T1000 (cell line): ENCODE measurements around the gene ADCY10.
"Not testable (repeated sequence)": the region's sequence is repeated elsewhere in the genome, so short reads cannot be mapped to it uniquely, and the experiment has no call there.

ENCODE experiments used
- DNase-seq: peaks from one replicate; lab custom pipeline; 2025; ENCODE audit warnings: mixed read lengths; lab: John Stamatoyannopoulos, UW

ADCY10 gene

DNA sequence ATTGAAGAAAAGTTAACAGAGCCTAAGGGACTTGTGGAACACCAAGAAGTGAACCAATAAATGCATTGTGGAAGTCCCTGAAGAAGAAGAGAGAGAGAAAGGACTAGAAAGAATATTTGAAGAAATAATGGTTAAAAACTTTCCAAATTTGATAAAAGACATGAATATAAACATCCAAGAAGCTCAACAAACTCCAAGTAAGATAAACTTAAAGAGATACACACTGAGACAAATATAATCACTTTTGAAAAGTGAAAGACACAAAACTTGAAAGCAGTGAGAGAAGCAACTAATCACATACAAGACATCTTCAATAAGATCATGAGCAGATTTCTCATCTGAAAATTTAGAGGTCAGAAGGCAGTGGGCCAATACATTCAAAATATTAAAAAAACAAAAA is 101.0 kb downstream of the ADCY10 start:
- no peak for DNase-seq

DNA sequence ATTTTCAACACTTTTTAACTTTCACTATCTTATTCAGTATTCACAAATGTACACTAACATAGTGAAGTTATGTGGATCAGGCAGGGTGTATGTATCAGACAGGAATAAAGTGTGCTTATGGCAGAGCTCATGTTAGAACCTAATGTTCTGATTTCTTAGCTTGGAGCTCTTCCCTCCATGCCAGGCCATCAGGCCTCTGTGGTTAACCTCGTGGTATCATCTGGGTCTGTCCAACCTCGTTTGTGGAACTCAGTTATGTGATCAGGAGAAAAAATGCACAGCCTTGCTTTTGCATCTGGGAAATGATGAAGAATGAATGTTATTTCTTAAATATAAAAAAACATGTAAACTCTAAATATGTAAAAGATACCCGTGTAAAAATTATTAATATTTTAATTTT is 105.2 kb downstream of the ADCY10 start:
- DNase-seq: no peak

DNA sequence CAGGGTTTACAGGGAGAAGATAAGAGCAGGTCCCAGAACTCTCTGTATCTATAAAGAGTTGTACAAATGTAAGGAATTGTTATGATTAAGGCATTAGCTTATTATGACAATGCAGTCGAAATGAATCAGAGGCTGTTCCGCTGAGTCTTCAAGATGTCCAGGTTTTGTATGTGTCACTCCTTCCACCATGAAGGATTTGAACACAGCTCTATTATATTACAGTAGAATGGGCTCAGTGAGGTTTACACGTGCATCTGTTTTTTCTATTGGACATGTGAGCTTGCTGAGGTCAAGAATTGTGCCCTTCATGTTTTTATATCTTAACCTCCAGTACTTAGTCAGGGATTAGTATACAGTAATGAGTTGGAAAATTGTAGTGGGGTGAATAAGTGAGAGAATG is 105.8 kb downstream of the ADCY10 start:
- DNase-seq: no peak

DNA sequence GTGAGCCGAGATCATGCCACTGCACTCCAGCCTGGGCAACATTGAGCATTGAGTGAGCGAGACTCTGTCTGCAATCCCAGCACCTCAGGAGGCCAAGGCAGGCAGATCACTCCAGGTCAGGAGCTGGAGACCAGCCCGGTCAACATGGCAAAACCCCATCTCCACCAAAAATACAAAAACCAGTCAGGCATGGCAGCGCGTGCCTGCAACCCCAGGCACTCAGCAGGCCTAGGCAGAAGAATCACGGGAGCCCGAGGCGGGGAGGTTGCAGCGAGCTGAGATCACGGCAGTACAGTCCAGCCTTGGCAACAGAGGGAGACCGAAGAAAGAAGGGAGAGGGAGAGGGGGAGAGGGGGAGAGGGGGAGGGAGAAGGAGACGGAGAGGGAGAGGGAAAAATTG is 107.3 kb downstream of the ADCY10 start:
- DNase-seq: not testable (repeated sequence)

DNA sequence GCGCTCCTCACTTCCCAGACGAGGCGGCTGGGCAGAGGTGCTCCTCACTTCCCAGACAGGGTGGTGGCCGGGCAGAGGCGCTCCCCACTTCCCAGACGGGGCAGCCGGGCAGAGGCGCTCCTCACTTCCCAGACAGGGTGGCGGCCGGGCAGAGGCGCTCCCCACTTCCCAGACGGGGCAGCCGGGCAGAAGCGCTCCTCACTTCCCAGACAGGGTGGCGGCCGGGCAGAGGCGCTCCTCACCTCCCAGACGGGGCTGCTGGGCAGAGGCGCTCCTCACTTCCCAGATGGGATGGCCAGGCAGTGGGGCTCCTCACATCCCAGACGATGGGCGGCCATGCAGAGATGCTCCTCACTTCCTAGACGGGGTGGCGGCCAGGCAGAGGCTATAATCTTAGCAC is 107.7 kb downstream of the ADCY10 start:
- DNase-seq: not testable (repeated sequence)

DNA sequence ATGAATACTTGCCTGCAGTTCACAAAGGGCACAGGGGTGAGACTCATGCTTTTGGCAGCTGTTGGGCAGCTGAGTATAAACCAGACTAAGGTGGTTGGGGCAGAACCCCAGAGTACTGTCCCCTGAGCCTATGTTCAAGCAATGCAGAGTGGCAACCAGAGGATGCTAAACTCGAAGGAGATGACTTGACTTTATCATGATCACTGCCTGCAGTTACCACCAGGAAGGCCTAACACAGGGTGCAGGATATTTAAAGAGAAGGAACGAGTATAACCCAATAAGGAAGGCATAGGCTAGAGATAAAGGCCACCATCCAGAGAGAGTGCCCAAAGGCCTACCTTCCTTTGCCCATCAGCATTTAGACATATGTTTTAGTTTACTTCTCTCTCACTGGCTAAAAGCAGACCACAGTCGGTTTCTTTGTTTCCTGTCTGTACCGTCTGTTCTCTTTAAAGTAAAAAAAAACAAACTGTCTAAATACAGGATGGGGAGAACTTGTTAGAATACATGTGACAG is 108.8 kb downstream of the ADCY10 start:
- DNase-seq: no peak

DNA sequence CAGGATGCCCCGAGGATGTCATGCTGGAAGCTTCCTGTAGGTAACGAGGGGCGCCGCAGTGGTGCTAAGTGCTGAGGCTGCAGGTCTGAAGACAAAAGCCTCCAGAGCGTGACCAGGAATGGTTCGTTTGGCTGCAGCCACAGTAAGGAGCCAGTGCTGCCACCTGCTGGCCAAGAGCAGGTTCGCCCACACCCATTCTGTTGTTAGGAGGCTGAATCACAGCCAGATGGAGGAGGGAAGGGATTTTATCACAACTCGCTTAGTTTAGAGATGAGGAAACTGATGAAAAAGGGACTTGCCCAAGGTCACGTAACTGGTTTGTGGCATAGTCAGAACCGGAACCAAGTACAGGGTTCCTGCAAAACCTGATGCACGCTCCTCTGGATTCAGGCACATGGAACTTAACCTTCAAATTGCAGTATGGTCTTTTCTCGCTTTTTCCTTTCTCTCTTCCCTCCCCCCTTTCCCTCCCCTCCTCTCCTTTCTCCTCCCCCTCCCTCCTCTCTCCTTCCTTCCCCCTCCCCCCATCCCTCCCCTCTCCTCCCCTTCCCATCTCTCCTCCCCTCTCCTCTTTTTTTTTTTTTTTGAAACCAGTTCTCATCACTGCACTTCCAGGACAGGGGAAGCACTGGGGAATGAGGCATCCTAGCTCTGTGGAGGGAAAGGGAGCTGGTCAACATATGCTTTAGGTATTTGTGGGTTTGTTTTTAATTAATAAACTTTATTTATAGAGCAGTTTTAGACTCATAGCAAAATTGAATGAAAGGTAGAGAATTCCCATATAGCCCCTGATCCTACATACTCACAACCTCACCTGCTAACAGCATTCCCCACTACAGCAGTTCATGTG is 110.4 kb downstream of the ADCY10 start:
- peak; percentile 82 for DNase-seq

DNA sequence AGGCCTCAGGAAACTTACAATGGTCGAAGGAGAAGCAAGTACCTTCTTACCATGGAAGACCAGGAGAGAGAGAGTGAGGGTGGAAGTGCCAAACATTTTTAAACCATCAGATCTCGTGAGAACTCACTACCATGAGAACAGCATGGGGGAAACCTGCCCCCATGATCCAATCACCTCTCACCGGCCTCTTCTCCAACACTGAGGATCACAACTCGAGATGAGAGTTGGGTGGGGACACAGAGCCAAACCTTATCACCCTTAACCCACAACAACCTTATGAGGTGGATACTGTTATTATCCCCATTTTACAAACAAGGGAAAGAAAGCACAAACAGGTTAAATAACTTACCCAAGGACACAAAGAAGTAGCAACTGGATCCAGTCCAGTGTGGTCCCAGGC is 111.7 kb downstream of the ADCY10 start:
- DNase-seq: no peak

DNA sequence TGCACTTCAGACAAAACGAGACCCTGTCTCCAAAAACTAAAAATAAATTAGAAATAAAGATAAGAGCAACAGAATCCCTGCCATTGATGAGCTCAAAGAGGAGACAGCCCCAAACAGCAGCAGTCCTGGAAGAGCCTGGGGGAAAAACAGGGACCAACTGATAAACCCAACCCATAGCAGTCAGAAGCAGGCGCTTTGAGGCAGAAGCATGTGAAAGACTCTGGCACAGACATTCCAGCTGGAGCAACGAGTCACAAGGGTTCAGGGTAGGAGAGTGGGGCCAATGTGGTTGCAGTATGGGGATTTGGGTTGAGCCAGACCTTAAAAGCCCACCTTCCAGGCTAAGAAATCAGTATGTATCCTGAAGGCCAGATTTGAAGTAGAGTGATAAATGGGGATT is 113.7 kb downstream of the ADCY10 start:
- DNase-seq: no peak

DNA sequence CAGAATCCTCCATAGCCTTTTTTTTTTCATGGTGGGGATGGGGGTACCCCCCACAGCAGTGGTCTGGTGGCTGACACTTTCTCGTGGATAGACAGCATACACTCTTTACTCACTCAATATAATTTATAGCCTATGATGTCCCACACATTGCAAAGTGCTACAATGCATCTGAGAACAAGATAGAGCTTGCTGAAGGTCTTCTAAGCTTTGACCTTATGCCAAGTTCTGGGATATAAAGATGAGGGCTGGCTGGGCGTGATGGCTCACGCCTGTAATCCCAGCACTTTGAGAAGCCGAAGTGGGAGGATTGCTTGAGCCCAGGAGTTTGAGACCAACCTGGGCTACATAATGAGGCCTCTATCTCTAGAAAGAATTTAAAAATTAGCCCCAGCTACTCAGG is 114.2 kb downstream of the ADCY10 start:
- DNase-seq: no peak

DNA sequence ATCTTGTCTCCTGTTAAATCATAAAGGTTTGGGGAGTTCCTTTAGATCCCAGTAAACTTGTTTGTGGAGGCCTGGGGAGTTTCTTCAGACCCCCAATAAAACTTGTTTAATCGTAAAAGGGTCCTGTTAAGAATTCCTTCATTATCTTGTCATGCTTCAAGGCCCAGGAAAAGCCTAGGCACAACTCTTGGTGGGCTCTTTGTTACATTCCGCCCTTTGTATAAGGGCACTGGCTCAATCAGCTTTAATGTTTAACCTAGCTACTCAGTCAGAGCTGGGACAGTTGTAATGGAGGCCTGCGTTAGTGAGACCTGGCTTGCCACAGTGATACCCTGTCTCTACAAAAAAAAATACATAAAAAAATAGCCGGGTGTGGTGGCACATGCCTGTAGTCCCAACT is 115.0 kb downstream of the ADCY10 start:
- DNase-seq: no peak

DNA sequence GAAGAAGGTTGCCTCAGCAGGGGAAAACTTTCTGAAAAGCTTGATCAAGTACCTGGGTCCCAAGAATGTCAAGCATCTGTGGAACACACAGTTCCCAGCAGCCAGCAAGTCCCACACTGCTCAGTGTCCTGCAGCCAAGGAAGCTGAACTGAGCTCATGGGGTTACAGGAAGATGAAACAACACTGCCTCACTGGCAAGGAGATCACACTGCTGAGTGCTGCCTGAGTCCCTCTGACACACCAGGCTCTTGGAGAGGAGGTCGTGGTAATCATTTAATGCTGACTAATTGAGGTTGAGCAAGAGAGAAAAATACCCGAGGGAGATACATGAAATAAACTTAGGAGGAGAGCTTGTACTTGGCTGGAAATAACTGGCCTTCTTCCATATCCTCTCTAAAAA is 116.9 kb downstream of the ADCY10 start:
- DNase-seq: peak; percentile 76

DNA sequence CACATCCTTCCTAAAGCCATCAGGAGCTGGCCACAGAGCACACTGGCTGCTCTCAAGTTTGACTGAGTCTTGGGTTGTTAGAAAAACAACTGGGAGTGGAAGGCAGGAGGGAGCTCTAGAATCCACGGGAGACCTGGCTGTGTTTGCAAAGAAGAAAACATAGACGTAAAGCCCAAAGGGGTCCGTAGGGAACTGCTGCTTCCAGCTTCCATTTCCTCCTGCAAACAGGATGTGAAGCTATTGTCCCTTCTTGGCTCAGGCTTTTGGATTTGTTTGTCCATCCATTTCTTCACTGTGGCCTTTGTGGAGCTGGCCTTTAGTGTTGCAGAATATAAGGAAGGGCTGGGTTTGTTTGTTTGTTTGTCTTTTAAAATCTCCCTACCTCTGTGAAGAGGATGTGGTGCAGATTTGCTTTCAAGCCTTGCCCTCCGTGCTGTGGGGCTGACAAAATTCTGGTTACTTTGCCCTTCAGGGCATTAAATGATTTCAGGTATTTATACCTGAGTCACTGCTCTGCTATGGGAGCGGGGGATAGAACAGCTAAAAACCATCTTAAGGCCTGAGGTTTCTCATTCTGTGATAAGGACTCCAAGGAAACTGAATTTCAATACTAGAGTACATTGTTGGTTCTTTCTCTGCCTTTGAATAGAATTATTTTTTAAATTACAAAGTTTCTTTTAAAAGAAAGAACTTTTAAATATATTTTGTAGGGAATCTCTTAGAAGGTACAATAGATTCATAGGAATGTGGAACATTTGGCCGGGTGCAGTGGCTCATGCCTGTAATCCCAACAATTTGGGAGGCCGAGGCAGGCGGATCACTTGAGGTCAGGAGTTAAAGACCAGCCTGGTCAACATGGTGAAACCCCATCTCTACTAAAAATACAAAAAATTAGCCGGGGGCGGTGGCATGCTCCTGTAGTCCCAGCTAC is 117.9 kb downstream of the ADCY10 start:
- no peak for DNase-seq

DNA sequence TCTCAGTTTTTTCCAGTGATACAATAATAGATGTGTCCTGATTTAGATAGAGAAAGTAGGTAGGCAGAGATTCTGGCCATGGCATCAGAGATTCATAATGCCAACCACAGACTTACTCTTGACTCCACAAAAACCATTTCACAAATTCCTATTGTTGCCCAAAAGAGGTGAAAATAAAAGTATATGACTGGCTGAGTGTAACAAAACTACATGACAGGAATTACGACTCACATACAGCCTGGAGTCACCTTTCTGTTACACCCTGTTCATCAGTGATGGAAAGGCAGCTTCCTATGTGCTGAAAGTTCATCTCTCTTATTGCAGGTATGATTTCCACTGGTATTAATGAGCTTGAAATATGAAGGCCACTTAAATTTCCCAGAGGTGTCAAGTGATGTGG is 119.9 kb downstream of the ADCY10 start:
- no peak for DNase-seq

DNA sequence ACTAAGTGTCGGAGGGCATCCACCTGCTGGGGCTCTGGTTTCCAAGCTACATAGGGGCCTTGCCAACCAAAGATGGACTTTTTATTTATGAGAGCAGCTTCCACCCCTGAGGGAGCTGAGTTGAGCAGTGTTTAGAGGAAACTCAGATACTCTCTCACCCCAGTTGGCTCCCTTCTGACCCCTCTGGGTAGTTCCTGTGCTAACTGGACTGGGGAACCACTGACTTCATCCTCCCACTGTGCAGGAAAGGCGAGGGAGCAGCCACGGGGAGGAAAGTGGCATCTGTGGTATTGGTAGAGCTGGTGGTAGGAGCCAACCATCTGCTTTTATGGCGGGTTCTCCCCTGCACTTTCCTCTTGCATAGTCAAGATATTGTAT is 121.8 kb downstream of the ADCY10 start:
- no peak for DNase-seq

DNA sequence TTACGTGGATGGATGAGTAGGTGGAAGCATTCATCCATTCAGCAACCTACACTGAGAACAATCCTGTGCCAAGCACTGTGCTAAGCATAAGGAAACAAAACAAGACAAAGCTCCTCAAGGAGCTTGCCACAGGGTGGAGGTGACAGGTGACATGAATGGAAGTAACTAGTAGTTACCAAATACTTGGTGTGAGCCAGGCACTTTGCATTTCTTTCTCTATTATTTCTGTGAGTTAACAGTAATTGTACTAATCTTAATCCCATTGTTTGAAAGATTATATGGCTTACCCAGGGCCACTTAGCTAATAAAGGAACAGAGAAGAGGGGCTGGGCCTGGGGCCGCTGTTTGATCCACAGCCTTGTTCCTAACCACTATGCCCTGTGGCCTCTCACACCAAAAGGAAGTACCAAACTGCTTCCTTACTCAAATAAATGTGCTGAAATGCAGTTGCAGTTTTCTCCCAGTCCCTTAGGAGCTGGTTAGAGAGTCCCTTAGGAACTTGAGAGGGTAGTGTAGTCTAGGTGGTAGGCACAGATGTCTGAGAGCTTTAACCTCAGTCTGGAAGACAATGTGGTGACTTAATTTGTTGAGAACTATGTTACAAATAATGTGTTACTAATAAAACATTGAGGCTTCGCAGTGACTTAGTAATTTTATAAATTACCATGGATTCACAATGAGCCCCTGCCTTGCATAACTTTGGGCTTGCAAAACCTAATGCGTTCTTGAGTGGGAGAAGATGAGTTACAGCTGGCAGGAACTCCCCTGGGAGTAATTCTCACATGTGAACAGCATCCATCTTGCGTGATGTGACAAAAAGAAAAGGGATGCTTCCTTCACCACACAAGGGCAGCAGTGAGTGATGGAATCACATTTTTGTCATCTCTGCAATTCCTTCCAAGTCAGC is 122.4 kb downstream of the ADCY10 start:
- no peak for DNase-seq

DNA sequence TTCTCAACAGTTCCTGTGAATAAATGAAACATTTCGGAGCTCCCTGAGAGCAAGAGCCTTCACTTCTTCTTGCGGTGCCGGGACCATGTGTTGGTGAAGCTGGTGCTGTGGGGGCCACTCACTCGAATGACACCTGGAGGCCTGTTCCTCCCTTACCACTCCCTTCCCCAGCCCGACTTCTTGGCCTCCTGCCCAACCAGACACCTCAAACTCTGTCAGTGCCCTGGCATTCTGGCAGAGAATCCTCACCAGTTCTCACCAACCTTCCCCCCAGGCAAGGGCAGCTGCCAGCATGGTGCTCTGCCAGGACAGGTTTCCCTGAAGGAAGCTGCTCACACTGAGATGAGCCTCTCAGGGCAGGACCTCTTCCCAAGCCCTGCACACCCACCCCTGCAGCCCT is 123.8 kb downstream of the ADCY10 start:
- no peak for DNase-seq

DNA sequence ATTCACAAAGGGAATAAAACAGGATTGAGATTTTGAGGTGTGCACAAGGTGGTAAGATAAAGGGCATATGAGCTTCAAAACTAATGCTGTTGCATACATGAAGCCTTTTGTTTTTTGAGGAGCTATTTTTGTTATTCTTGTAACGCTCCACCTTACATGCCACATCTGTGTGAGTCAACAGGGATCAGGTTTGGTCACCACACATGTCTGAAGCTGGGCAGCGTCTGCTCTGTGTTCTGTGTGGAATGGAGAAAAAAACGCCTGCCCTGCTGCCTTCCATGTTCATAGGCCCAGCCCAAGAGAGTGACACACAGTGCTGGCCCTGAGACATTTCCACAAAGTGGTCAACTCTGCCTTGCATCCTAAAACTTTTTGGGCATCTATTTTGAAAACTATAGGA is 124.4 kb downstream of the ADCY10 start:
- DNase-seq: no peak

DNA sequence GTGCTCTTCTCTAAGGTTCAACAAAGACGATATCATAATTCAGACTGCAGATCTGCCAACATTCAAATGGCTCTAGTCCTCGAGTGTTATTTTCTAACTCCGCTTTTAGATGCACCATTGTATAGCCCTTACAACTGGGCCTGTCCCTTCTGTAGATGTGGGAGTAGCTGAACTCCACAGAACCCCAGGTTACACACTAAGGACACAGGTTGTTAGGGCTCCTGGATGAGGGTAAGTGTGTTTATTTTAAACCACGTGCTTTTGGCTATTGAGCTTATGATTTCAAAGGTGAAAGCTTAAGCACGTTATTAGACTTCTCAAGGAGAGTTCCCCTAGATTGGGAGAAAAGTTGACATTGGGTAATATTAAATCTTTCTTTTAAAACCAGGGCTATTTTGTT is 127.4 kb downstream of the ADCY10 start:
- no peak for DNase-seq

DNA sequence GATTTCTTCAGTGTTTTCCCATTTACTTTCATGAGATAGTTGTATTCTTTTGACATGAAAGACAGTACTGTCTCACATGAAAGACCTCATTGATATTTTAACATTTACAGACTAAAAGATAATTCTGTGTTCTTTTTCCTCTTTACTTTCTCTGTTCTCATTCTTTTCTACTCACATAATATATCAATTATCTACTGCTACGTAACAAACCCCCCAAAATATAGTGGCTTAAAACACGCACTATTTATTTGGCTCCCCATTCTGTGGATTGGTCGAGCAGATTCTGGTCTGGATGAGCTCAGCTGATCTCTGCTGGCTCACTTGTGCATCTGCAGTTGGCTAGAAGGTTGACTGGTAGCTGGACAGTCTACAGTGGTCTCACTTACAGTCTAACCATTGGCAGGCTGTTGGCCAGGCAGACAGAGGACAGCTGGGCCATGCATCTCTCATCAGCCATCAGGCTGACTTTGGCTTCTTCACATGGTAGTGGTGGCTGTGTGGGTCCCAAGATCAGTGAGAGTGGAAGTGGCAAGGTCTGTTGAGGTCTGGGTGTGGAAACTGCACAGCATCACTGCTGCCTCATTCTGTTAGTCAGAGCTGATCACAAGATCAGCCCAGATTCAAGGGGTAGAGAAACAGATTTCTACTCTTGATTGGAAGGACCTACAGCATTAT is 128.9 kb downstream of the ADCY10 start:
- DNase-seq: no peak

DNA sequence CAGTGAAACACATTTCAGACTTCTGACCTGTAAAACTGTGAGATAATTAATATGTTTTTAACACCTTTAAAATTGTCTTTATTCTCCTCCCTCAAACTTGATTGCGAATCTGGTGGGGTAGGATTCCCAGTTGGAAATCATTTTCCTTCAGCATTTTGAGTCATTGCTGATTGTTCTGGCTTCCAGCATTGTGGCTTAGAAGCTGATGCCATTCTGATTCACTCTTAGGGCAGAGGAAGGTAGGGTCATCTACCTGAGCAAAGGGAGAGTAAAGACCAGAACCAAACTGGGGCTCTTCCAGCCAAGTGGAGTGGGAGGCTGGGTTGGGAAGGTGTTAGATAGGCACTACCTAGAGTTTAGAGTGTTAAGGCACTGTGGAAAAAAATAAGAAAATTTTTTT is 131.0 kb downstream of the ADCY10 start:
- no peak for DNase-seq
